ENCODE measurements around the gene TRIM47. TPM values are rescaled to one million over a fixed set of nuclear protein-coding genes. Genes with fewer than 3 reads are reported as not detected.

The TRIM47 gene
- total RNA-seq, 1 donor, result 15.1 TPM

GRCh38 chr17:75896415-75897159 lies 18.2 kb upstream of the TRIM47 start, which contains the start of gene TRIM65:
TRIM65 (minus strand) TSS chr17:75896951; CDS start chr17:75896937, 14 bp downstream.
- DNase-seq (ENCODE audit: low read depth), result peak; percentile 76
- H3K4me3 ChIP-seq (ENCODE audit: low read depth, low read length), result peak within 1 kb of the TSS; percentile 79
- peak; percentile 10 for TF ChIP-seq CTCF (IDR thresholded peaks at IDR 0.05; ENCODE audit: insufficient read depth, low read depth, low read length)

- peak; percentile 13 for DNase-seq (ENCODE audit: low read depth)
- peak; percentile 49 for TF ChIP-seq CTCF (IDR thresholded peaks at IDR 0.05; ENCODE audit: insufficient read depth, low read depth, low read length)
- H3K4me3 ChIP-seq (ENCODE audit: low read depth, low read length), result peak overlapping the region; percentile 79
Measured at GRCh38 chr17:75895370-75896155, 17.2 kb upstream of the TRIM47 start.

GRCh38 chr17:75894049-75894733 lies 15.8 kb upstream of the TRIM47 start:
- DNase-seq (ENCODE audit: low read depth), result no peak
- no peak overlapping the region for H3K4me3 ChIP-seq (ENCODE audit: low read depth, low read length)
- TF ChIP-seq CTCF (IDR thresholded peaks at IDR 0.05; ENCODE audit: insufficient read depth, low read depth, low read length), result no peak

GRCh38 chr17:75893305-75894048 lies 15.1 kb upstream of the TRIM47 start:
- no peak for DNase-seq (ENCODE audit: low read depth)
- TF ChIP-seq CTCF (IDR thresholded peaks at IDR 0.05; ENCODE audit: insufficient read depth, low read depth, low read length), result no peak
- H3K4me3 ChIP-seq (ENCODE audit: low read depth, low read length), result no peak overlapping the region

- no peak for DNase-seq (ENCODE audit: low read depth)
- no peak overlapping the region for H3K4me3 ChIP-seq (ENCODE audit: low read depth, low read length)
- no peak for TF ChIP-seq CTCF (IDR thresholded peaks at IDR 0.05; ENCODE audit: insufficient read depth, low read depth, low read length)
Measured at GRCh38 chr17:75892556-75893224, 14.3 kb upstream of the TRIM47 start.
